Medulla oblongata (tissue), 1 donor: ENCODE data around the gene DMAC1.

Experiments
- DNase-seq: peaks from one replicate; pipeline ENCODE4 v3.0.0-alpha.2; 2015; ENCODE audit errors: extremely low spot score

The DMAC1 gene

GRCh38 chr9:7799234-7799943 lies at the start of gene DMAC1:
Gene DMAC1 (minus strand): TSS chr9:7799778. CDS start chr9:7799734, 44 bp downstream.
- peak; percentile 86 for DNase-seq

GRCh38 chr9:7849362-7849761 lies 49.8 kb upstream of the DMAC1 start:
- DNase-seq: no peak

- DNase-seq: no peak
Observed at GRCh38 chr9:7848498-7848897, 48.9 kb upstream of the DMAC1 start.

GRCh38 chr9:7844242-7844641 lies 44.7 kb upstream of the DMAC1 start:
- DNase-seq: peak; percentile 76

- DNase-seq: no peak
Observed at GRCh38 chr9:7841831-7842230, 42.3 kb upstream of the DMAC1 start.

- no peak for DNase-seq
Observed at GRCh38 chr9:7834531-7834930, 35.0 kb upstream of the DMAC1 start.

- DNase-seq: no peak
Observed at GRCh38 chr9:7828334-7828733, 28.8 kb upstream of the DMAC1 start.

- DNase-seq: no peak
Observed at GRCh38 chr9:7827792-7828191, 28.2 kb upstream of the DMAC1 start.

GRCh38 chr9:7827056-7827455 lies 27.5 kb upstream of the DMAC1 start:
- DNase-seq: no peak

GRCh38 chr9:7823651-7824050 lies 24.1 kb upstream of the DMAC1 start:
- DNase-seq: no peak

- no peak for DNase-seq
Observed at GRCh38 chr9:7819984-7820383, 20.4 kb upstream of the DMAC1 start.

- DNase-seq: no peak
Observed at GRCh38 chr9:7816021-7816420, 16.4 kb upstream of the DMAC1 start.

GRCh38 chr9:7813030-7813429 lies 13.5 kb upstream of the DMAC1 start:
- DNase-seq: no peak

- DNase-seq: no peak
Observed at GRCh38 chr9:7811677-7812076, 12.1 kb upstream of the DMAC1 start.

GRCh38 chr9:7802666-7803065 lies 3.1 kb upstream of the DMAC1 start:
- no peak for DNase-seq

GRCh38 chr9:7799944-7800285 lies 337 bp upstream of the DMAC1 start:
- peak; percentile 10 for DNase-seq

- no peak for DNase-seq
Observed at GRCh38 chr9:7794196-7794595, 5.4 kb downstream of the DMAC1 start.

GRCh38 chr9:7791394-7791793 lies 8.2 kb downstream of the DMAC1 start:
- no peak for DNase-seq

GRCh38 chr9:7790819-7791182 lies 8.8 kb downstream of the DMAC1 start:
- no peak for DNase-seq

GRCh38 chr9:7790022-7790818 lies 9.4 kb downstream of the DMAC1 start:
- no peak for DNase-seq

- DNase-seq: peak; percentile 35
Observed at GRCh38 chr9:7788772-7789171, 10.8 kb downstream of the DMAC1 start.

GRCh38 chr9:7785813-7786212 lies 13.8 kb downstream of the DMAC1 start:
- no peak for DNase-seq

GRCh38 chr9:7784472-7784871 lies 15.1 kb downstream of the DMAC1 start:
- no peak for DNase-seq
